IPS-NIHi11 (cell line): ENCODE data around the gene LITAFD.

ENCODE experiments used
- DNase-seq: peaks from one replicate; pipeline ENCODE4 v3.0.0; 2012; ENCODE audit warnings: mixed read lengths, low spot score

The LITAFD gene

GRCh38 chr16:8920645-8921346, 38.6 kb downstream of the LITAFD start:
- DNase-seq, result no peak

- no peak for DNase-seq
These were observed 39.3 kb downstream of the LITAFD start for GRCh38 chr16:8921347-8921984.

- DNase-seq, result no peak
These were observed 41.0 kb downstream of the LITAFD start for GRCh38 chr16:8923199-8923598.

GRCh38 chr16:8924214-8924613, 42.1 kb downstream of the LITAFD start:
- DNase-seq, result no peak

GRCh38 chr16:8925455-8925854, 43.3 kb downstream of the LITAFD start:
- no peak for DNase-seq

GRCh38 chr16:8926827-8927226, 44.7 kb downstream of the LITAFD start:
- DNase-seq, result no peak

- DNase-seq, result no peak
These were observed 46.4 kb downstream of the LITAFD start for GRCh38 chr16:8928467-8928957.

GRCh38 chr16:8929086-8929748, 47.1 kb downstream of the LITAFD start:
- no peak for DNase-seq

GRCh38 chr16:8931859-8932258, 49.7 kb downstream of the LITAFD start:
- peak; percentile 70 for DNase-seq

- no peak for DNase-seq
These were observed 52.5 kb downstream of the LITAFD start for GRCh38 chr16:8934601-8935000.
